HepG2 (cell line): ENCODE results near the gene PRRC2A. TPM values are rescaled to one million over a fixed set of nuclear protein-coding genes. Genes with fewer than 3 reads are reported as not detected.

ENCODE experiments used
- CBFB ChIP-seq: sonication (generic); formaldehyde crosslinking; IDR thresholded peaks from 2 replicates; pipeline ENCODE4 v1.4.0; 2020; ENCODE audit warnings: missing genetic modification reagents
- GATA4 ChIP-seq: sonication (generic); IDR thresholded peaks from 2 replicates; pipeline ENCODE4 v1.6.1; 2016; ENCODE audit warnings: antibody characterized with exemption, low read depth, borderline replicate concordance
- HHEX ChIP-seq: IDR thresholded peaks from 2 replicates; pipeline ENCODE4 v1.6.1; 2016; ENCODE audit warnings: control low read depth
- HOXA3 ChIP-seq: sonication (generic); formaldehyde crosslinking; IDR thresholded peaks from 2 replicates; pipeline ENCODE4 v1.5.0; 2020; ENCODE audit warnings: missing genetic modification reagents
- PHB2 ChIP-seq: fragments of 450-650 bp; IDR thresholded peaks from 2 replicates; pipeline ENCODE4 v1.6.1; 2018; ENCODE audit not compliant: partially characterized antibody
- SIN3A ChIP-seq: IDR thresholded peaks from 2 replicates; pipeline ENCODE4 v1.6.1; 2011; ENCODE audit warnings: low read depth, mild to moderate bottlenecking, control low read depth, low read length, borderline replicate concordance
- ZNF160 ChIP-seq: sonication (generic); formaldehyde crosslinking; IDR thresholded peaks from 2 replicates; pipeline ENCODE4 v1.8.0; 2022; ENCODE audit warnings: mild to moderate bottlenecking, inconsistent platforms, missing genetic modification reagents
- ZNF20 ChIP-seq: sonication (generic); formaldehyde crosslinking; IDR thresholded peaks from 2 replicates; pipeline ENCODE4 v1.4.0; 2020; ENCODE audit warnings: mild to moderate bottlenecking, moderate library complexity, missing genetic modification reagents
- ZNF431 ChIP-seq: sonication (generic); formaldehyde crosslinking; IDR thresholded peaks from 2 replicates; pipeline ENCODE4 v1.9.0; 2022; ENCODE audit warnings: missing genetic modification reagents, low read depth, mild to moderate bottlenecking, borderline replicate concordance
- ZNF780A ChIP-seq: sonication (generic); formaldehyde crosslinking; IDR thresholded peaks from 2 replicates; pipeline ENCODE4 v1.8.0; 2022; ENCODE audit warnings: mild to moderate bottlenecking, missing genetic modification reagents, moderate library complexity
- polyA plus RNA-seq, 8 experiments: library from polyadenylated mRNA; depleted of rRNA in 3 of 8; stranded (reverse) in 7 of 8; unstranded in 1 of 8; fragments of >200 nt; fragmentation: Illumina TruSeq in 4 of 8; extraction: Trizol in 4 of 8; gene quantifications; 2 replicates each; pipeline versions ENCODE4 v1.2.1 to v1.2.3, GENCODE V29; 2011 to 2016; ENCODE audit warnings: low read depth in 4 of 8, missing spikeins in 1 of 8, mixed read lengths in 1 of 8; ENCODE audit not compliant: insufficient read depth in 1 of 8
- total RNA-seq, 5 experiments: library from RNA; depleted of rRNA; stranded (reverse); fragments of >200 nt; fragmentation: Illumina TruSeq; extraction: Trizol; gene quantifications; 2 replicates each; pipeline ENCODE4 v1.2.3, GENCODE V29; 2016; ENCODE audit warnings: low read depth in 1 of 5
- TF ChIP-seq, protein P1 (sequence below): sonication (generic); formaldehyde crosslinking; IDR thresholded peaks from 2 replicates; pipeline ENCODE4 v1.8.0; 2022; ENCODE audit warnings: mild to moderate bottlenecking, missing genetic modification reagents, moderate library complexity
- TF ChIP-seq, protein P2 (sequence below): sonication (generic); formaldehyde crosslinking; IDR thresholded peaks from 2 replicates; pipeline ENCODE4 v1.4.0; 2020; ENCODE audit warnings: missing genetic modification reagents, mild to moderate bottlenecking, borderline replicate concordance
- TF ChIP-seq, protein P3 (sequence below): sonication (generic); formaldehyde crosslinking; IDR thresholded peaks from 2 replicates; pipeline ENCODE4 v1.9.0; 2021; ENCODE audit warnings: missing genetic modification reagents, borderline replicate concordance
- TF ChIP-seq, protein P4 (sequence below): sonication (generic); formaldehyde crosslinking; IDR thresholded peaks from 2 replicates; pipeline ENCODE4 v1.5.0; 2020; ENCODE audit warnings: missing genetic modification reagents, mild to moderate bottlenecking, borderline replicate concordance
- TF ChIP-seq, protein P5 (sequence below): sonication (generic); formaldehyde crosslinking; IDR thresholded peaks from 2 replicates; pipeline ENCODE4 v1.5.0; 2020; ENCODE audit warnings: missing genetic modification reagents
- TF ChIP-seq, protein P6 (sequence below), 2 experiments: sonication (generic) in 1 of 2; formaldehyde crosslinking in 1 of 2; IDR thresholded peaks; 2 replicates each; pipeline versions ENCODE4 v1.4.0 to v1.6.1; 2018 to 2020; ENCODE audit warnings: missing genetic modification reagents in 2 of 2, borderline replicate concordance in 1 of 2, low read depth in 1 of 2, mild to moderate bottlenecking in 1 of 2, missing biosample characterization in 1 of 2
- TF ChIP-seq, protein P7 (sequence below): sonication (generic); formaldehyde crosslinking; IDR thresholded peaks from 2 replicates; pipeline ENCODE4 v1.4.0; 2020; ENCODE audit warnings: missing genetic modification reagents

Gene PRRC2A
- total and polyA plus RNA-seq, 2 of the 13 experiments (the other 11 are each of a cell fraction or from before 2014, with no cell fraction given): 38.9 to 47.4 TPM

DNA sequence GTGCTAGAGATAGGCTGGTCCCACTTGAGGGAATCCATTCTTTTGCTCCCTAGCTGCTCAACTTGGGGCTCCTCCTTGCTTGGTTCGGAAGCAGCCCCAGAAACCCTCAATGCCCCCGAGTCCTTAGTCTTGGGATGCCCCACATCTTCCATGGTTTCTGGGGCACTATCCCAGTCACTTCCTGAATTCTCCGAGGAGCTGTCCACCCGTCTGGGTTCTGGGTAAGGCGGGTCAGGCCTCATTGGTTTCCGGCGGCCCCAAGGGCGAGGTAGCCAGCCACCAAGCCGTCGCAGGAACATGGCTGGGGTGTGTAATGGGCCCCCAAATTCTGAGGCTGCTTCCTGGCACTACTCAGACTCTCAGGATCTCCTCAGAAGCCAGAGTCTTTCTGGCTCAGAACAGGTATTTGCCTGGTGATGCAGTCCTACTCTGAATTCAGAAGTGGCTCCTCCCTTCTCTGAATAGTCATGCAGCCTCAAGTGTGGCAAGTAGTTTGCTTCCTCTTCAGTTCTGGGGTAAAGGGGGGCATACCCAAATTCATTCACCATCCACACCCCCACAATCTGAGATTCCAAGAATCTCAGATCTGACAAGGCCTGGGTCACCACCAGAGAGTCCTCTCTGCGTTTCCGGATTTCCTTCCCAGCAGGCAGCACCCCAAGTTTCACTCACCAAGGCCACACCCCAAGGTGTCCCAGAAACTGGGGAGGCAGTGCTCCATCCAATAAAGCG lies 39.3 kb downstream of the PRRC2A start (continued):
- peak; percentile 52; the same call in 1 of the 2 replicates for TF ChIP-seq GATA4
- 0 out of 2 replicates have a peak, but pooled peaks have one; percentile 3 for TF ChIP-seq ZNF431 (CRISPR knock-in tag)
- TF ChIP-seq, protein P1, sequence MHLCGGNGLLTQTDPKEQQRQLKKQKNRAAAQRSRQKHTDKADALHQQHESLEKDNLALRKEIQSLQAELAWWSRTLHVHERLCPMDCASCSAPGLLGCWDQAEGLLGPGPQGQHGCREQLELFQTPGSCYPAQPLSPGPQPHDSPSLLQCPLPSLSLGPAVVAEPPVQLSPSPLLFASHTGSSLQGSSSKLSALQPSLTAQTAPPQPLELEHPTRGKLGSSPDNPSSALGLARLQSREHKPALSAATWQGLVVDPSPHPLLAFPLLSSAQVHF (CRISPR knock-in tag): 0 out of 2 replicates have a peak, but pooled peaks have one; percentile 53
- TF ChIP-seq, protein P2, sequence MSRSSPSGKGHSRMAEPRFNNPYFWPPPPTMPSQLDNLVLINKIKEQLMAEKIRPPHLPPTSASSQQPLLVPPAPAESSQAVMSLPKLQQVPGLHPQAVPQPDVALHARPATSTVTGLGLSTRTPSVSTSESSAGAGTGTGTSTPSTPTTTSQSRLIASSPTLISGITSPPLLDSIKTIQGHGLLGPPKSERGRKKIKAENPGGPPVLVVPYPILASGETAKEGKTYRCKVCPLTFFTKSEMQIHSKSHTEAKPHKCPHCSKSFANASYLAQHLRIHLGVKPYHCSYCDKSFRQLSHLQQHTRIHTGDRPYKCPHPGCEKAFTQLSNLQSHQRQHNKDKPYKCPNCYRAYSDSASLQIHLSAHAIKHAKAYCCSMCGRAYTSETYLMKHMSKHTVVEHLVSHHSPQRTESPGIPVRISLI (CRISPR knock-in tag): no peak
- TF ChIP-seq HOXA3 (CRISPR knock-in tag): no peak
- TF ChIP-seq, protein P3, sequence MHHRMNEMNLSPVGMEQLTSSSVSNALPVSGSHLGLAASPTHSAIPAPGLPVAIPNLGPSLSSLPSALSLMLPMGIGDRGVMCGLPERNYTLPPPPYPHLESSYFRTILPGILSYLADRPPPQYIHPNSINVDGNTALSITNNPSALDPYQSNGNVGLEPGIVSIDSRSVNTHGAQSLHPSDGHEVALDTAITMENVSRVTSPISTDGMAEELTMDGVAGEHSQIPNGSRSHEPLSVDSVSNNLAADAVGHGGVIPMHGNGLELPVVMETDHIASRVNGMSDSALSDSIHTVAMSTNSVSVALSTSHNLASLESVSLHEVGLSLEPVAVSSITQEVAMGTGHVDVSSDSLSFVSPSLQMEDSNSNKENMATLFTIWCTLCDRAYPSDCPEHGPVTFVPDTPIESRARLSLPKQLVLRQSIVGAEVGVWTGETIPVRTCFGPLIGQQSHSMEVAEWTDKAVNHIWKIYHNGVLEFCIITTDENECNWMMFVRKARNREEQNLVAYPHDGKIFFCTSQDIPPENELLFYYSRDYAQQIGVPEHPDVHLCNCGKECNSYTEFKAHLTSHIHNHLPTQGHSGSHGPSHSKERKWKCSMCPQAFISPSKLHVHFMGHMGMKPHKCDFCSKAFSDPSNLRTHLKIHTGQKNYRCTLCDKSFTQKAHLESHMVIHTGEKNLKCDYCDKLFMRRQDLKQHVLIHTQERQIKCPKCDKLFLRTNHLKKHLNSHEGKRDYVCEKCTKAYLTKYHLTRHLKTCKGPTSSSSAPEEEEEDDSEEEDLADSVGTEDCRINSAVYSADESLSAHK: no peak
- TF ChIP-seq CBFB (CRISPR knock-in tag): no peak
- TF ChIP-seq ZNF780A: 0 out of 2 replicates have a peak, but pooled peaks have one; percentile 13
- TF ChIP-seq, protein P4, sequence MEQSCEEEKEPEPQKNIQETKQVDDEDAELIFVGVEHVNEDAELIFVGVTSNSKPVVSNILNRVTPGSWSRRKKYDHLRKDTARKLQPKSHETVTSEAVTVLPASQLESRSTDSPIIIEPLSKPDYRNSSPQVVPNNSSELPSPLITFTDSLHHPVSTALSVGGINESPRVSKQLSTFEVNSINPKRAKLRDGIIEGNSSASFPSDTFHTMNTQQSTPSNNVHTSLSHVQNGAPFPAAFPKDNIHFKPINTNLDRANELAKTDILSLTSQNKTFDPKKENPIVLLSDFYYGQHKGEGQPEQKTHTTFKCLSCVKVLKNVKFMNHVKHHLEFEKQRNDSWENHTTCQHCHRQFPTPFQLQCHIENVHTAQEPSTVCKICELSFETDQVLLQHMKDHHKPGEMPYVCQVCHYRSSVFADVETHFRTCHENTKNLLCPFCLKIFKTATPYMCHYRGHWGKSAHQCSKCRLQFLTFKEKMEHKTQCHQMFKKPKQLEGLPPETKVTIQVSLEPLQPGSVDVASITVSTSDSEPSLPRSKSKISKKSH (CRISPR knock-in tag): no peak
- no peak for TF ChIP-seq HHEX (CRISPR knock-in tag)
- no peak for TF ChIP-seq PHB2
- peak; percentile 73; the same call in 1 of the 2 replicates for TF ChIP-seq ZNF20 (CRISPR knock-in tag)
- TF ChIP-seq, protein P5, sequence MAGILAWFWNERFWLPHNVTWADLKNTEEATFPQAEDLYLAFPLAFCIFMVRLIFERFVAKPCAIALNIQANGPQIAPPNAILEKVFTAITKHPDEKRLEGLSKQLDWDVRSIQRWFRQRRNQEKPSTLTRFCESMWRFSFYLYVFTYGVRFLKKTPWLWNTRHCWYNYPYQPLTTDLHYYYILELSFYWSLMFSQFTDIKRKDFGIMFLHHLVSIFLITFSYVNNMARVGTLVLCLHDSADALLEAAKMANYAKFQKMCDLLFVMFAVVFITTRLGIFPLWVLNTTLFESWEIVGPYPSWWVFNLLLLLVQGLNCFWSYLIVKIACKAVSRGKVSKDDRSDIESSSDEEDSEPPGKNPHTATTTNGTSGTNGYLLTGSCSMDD (CRISPR knock-in tag): no peak
- TF ChIP-seq, protein P6, sequence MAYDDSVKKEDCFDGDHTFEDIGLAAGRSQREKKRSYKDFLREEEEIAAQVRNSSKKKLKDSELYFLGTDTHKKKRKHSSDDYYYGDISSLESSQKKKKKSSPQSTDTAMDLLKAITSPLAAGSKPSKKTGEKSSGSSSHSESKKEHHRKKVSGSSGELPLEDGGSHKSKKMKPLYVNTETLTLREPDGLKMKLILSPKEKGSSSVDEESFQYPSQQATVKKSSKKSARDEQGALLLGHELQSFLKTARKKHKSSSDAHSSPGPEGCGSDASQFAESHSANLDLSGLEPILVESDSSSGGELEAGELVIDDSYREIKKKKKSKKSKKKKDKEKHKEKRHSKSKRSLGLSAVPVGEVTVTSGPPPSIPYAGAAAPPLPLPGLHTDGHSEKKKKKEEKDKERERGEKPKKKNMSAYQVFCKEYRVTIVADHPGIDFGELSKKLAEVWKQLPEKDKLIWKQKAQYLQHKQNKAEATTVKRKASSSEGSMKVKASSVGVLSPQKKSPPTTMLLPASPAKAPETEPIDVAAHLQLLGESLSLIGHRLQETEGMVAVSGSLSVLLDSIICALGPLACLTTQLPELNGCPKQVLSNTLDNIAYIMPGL (CRISPR knock-in tag; IDR thresholded peaks at IDR 0.05; ENCODE audit: borderline replicate concordance in 1 of 2, low read depth in 1 of 2): 0 out of 4 replicates have a peak, but pooled peaks of 1 of the 2 experiments have one; percentile 12
- TF ChIP-seq ZNF160 (CRISPR knock-in tag): no peak; the same call in 1 of the 2 replicates
- TF ChIP-seq SIN3A: peak; percentile 31; the same call in 1 of the 2 replicates
- TF ChIP-seq, protein P7, sequence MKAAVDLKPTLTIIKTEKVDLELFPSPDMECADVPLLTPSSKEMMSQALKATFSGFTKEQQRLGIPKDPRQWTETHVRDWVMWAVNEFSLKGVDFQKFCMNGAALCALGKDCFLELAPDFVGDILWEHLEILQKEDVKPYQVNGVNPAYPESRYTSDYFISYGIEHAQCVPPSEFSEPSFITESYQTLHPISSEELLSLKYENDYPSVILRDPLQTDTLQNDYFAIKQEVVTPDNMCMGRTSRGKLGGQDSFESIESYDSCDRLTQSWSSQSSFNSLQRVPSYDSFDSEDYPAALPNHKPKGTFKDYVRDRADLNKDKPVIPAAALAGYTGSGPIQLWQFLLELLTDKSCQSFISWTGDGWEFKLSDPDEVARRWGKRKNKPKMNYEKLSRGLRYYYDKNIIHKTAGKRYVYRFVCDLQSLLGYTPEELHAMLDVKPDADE: no peak
